Stimulated activated CD8-positive, alpha-beta memory T cell treated with anti-CD3 and anti-CD28 coated beads, Interleukin-7, amount 100 ng/mL, for 4 hours (primary cell): ENCODE measurements around the gene CDADC1.

Source experiments
- DNase-seq, 2 donors: peaks; one replicate each; pipeline ENCODE4 v3.0.0-alpha.2; 2020; ENCODE audit warnings: low read depth in 2 of 2

The CDADC1 gene

GRCh38 chr13:49295244-49295643, 47.5 kb downstream of the CDADC1 start:
- no peak for DNase-seq

GRCh38 chr13:49296659-49297058, 48.9 kb downstream of the CDADC1 start:
- no peak for DNase-seq

GRCh38 chr13:49297338-49297737, 49.6 kb downstream of the CDADC1 start:
- no peak for DNase-seq

- DNase-seq = no peak
These were observed 50.7 kb downstream of the CDADC1 start for GRCh38 chr13:49298416-49298815.

- DNase-seq = no peak
These were observed 51.3 kb downstream of the CDADC1 start for GRCh38 chr13:49298903-49299605.

- DNase-seq = no peak
These were observed 52.6 kb downstream of the CDADC1 start for GRCh38 chr13:49300276-49300675.

GRCh38 chr13:49300739-49301589, 53.2 kb downstream of the CDADC1 start:
- peak; percentile 57 to 64 for DNase-seq

GRCh38 chr13:49302222-49302621, 54.5 kb downstream of the CDADC1 start:
- no peak for DNase-seq

- DNase-seq = no peak
These were observed 55.1 kb downstream of the CDADC1 start for GRCh38 chr13:49302817-49303216.

GRCh38 chr13:49303533-49304252, 56.0 kb downstream of the CDADC1 start:
- DNase-seq = no peak

GRCh38 chr13:49304356-49304755, 56.6 kb downstream of the CDADC1 start:
- no peak for DNase-seq

GRCh38 chr13:49304763-49305700, 57.3 kb downstream of the CDADC1 start:
- DNase-seq = no peak

GRCh38 chr13:49305792-49306425, 58.2 kb downstream of the CDADC1 start:
- DNase-seq = no peak

GRCh38 chr13:49307365-49307764, 59.6 kb downstream of the CDADC1 start:
- no peak for DNase-seq

GRCh38 chr13:49308097-49308875, 60.6 kb downstream of the CDADC1 start:
- DNase-seq = no peak

GRCh38 chr13:49308921-49309408, 61.2 kb downstream of the CDADC1 start:
- DNase-seq = no peak

- DNase-seq = no peak
These were observed 62.5 kb downstream of the CDADC1 start for GRCh38 chr13:49310251-49310650.

GRCh38 chr13:49311816-49312215, 64.1 kb downstream of the CDADC1 start:
- DNase-seq = no peak

GRCh38 chr13:49314344-49314882, 66.7 kb downstream of the CDADC1 start:
- DNase-seq = no peak
